SU-DHL-6 (cell line): ENCODE measurements around the gene ARSA.

ENCODE experiments used
- EZH2phosphoT487 ChIP-seq: fragments of 200-600 bp; sonication (generic), shearing (Covaris generic); conservative IDR thresholded peaks from 2 replicates; pipeline ENCODE4 v1.6.1; 2018; ENCODE audit warnings: mild to moderate bottlenecking, antibody characterized with exemption, low read length, moderate library complexity, mixed read lengths
- TF ChIP-seq, protein P1 (sequence below): fragments of 200-600 bp; sonication (generic); IDR thresholded peaks from one replicate; pipeline ENCODE4 v1.5.1; 2017; ENCODE audit warnings: antibody characterized with exemption, mild to moderate bottlenecking, low read length, moderate library complexity; ENCODE audit not compliant: insufficient read depth, poor library complexity, severe bottlenecking

DNA sequence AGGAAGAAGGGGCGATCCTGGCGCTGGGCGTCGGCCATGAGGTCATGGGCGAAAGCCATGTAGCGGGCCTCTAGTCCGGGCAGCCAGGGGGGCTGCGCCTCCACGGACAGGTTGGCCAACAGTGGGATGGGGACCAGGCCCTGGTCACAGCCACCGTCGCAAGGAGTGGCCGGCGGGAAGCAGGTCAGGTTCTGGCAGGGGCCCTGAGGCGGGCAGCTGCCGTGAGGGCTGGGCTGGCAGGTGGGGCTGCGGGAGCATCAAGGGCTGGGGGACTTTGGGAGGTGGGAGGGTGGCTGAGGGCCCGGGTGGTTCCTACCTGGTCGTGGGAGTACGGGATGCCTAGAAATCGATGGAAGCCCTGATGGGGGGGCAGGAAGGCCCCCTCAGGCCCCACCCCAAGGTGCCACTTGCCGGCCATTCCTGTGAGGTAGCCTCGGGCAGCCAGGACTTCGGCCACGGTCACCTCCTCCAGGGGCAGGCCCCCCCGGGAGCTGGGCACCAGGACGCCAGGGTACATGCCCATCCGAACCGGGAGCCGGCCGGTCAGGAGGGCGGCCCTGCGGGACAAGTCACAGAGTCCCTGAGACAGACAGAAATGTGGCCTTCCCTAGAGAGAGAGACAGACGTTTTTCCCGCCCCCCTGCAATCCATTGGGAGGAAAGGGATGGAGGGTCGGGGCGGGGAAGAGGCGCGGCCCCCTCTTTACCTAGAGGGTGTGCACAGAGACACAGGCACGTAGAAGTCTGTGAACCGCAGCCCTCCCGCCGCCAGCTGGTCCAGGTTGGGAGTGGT lies 906 bp downstream of the ARSA start:
- TF ChIP-seq, protein P1, sequence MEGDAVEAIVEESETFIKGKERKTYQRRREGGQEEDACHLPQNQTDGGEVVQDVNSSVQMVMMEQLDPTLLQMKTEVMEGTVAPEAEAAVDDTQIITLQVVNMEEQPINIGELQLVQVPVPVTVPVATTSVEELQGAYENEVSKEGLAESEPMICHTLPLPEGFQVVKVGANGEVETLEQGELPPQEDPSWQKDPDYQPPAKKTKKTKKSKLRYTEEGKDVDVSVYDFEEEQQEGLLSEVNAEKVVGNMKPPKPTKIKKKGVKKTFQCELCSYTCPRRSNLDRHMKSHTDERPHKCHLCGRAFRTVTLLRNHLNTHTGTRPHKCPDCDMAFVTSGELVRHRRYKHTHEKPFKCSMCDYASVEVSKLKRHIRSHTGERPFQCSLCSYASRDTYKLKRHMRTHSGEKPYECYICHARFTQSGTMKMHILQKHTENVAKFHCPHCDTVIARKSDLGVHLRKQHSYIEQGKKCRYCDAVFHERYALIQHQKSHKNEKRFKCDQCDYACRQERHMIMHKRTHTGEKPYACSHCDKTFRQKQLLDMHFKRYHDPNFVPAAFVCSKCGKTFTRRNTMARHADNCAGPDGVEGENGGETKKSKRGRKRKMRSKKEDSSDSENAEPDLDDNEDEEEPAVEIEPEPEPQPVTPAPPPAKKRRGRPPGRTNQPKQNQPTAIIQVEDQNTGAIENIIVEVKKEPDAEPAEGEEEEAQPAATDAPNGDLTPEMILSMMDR = no peak
- TF ChIP-seq EZH2phosphoT487 = no peak
